Measurements from ENCODE around the gene KATNA1.

DNA sequence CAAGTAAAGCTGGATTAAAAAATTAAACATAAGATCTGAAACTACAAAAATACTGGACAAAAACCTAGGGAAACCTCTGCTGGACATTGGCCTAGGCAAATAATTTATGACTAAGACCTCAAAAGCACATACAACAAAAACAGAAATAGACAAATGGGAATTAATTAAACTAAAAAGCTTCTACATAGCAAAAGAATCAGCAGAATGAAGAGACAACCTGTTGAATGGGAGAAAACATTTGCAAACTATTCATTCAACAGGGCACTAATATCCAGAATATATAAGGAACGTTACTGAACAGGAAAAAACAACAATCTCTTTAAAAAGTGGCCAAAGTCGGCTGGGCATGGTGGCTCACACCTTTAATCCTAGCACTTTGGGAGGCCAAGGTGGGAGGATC lies 89.1 kb downstream of the KATNA1 start:
- TF ChIP-seq GATA2 (IDR thresholded peaks at IDR 0.05; ENCODE audit: low read depth, low read length) (no peak), GATA3 (IDR thresholded peaks at IDR 0.05; ENCODE audit: low read depth, low read length) (no peak)

All from SH-SY5Y (cell line).